Tibial nerve (tissue), 3 donors: Measurements from ENCODE around the gene CAMK2B.

ENCODE experiments used
- POLR2A ChIP-seq, 2 donors: fragments of 450-650 bp; IDR thresholded peaks; one replicate each; pipeline ENCODE4 v1.6.1; 2017; ENCODE audit warnings: antibody characterized with exemption in 2 of 2, mild to moderate bottlenecking in 2 of 2, moderate library complexity in 2 of 2
- TF ChIP-seq, protein P1 (sequence below), 5 experiments: fragments of 200-600 bp in 3 of 5; fragments of 450-650 bp in 2 of 5; sonication (generic) in 3 of 5; IDR thresholded peaks; one replicate each; pipeline ENCODE4 v1.5.1; 2016 to 2019; ENCODE audit warnings: antibody characterized with exemption in 5 of 5, mild to moderate bottlenecking in 3 of 5, moderate library complexity in 2 of 5

DNA sequence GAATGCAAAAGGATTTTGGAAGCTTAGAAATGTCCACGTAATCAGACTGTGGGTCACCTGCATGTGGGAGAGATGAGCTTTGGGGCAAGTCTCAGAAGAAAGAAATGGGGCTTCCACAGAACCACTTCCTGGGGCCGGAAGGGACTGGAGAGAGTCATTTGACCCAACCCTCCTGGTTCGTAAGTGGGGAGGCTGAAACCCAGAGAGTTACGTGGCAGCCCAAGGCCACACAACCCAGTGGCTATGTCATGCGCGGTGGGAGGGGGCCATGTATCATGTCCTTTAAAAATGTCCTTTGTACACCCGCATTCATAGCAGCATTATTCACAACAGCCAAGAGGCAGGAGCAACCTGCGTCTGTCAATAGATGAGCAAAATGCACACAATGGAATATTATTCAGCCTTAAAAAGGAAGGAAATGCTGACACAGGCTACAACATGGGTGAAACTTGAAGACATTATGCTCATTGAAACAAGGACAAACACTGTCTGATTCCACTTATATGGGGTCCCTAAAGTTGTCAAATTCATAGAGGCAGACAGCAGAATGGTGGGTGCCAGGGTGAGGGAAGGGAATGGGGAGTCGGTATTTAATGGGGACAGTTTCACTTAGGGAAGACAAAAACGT lies 15.1 kb downstream of the CAMK2B start:
- TF ChIP-seq, protein P1, sequence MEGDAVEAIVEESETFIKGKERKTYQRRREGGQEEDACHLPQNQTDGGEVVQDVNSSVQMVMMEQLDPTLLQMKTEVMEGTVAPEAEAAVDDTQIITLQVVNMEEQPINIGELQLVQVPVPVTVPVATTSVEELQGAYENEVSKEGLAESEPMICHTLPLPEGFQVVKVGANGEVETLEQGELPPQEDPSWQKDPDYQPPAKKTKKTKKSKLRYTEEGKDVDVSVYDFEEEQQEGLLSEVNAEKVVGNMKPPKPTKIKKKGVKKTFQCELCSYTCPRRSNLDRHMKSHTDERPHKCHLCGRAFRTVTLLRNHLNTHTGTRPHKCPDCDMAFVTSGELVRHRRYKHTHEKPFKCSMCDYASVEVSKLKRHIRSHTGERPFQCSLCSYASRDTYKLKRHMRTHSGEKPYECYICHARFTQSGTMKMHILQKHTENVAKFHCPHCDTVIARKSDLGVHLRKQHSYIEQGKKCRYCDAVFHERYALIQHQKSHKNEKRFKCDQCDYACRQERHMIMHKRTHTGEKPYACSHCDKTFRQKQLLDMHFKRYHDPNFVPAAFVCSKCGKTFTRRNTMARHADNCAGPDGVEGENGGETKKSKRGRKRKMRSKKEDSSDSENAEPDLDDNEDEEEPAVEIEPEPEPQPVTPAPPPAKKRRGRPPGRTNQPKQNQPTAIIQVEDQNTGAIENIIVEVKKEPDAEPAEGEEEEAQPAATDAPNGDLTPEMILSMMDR (IDR thresholded peaks at IDR 0.05), result no peak
- no peak for TF ChIP-seq POLR2A (IDR thresholded peaks at IDR 0.05)
